HEK293T (cell line): Measurements from ENCODE around the gene IFIT3.

Experiments used
- ARNT ChIP-seq: fragments of 450-650 bp; IDR thresholded peaks from 2 replicates; pipeline ENCODE4 v1.6.1; 2017; ENCODE audit warnings: mild to moderate bottlenecking
- BHLHE40 ChIP-seq: fragments of 450-650 bp; IDR thresholded peaks from 2 replicates; pipeline ENCODE4 v1.6.1; 2016; ENCODE audit warnings: mild to moderate bottlenecking, moderate library complexity, borderline replicate concordance
- CTBP1 ChIP-seq: fragments of 450-650 bp; IDR thresholded peaks from 2 replicates; pipeline ENCODE4 v1.6.1; 2016; ENCODE audit warnings: borderline replicate concordance
- FOXA1 ChIP-seq: fragments of 450-650 bp; IDR thresholded peaks from 2 replicates; pipeline ENCODE4 v1.6.1; 2016; ENCODE audit warnings: mild to moderate bottlenecking
- FOXK2 ChIP-seq: fragments of 450-650 bp; IDR thresholded peaks from 2 replicates; pipeline ENCODE4 v1.6.1; 2016; ENCODE audit warnings: mild to moderate bottlenecking
- FOXM1 ChIP-seq: fragments of 450-650 bp; IDR thresholded peaks from 2 replicates; pipeline ENCODE4 v1.6.1; 2017; ENCODE audit warnings: mild to moderate bottlenecking, borderline replicate concordance
- NFRKB ChIP-seq: fragments of 450-650 bp; IDR thresholded peaks from 2 replicates; pipeline ENCODE4 v1.6.1; 2016; ENCODE audit warnings: mild to moderate bottlenecking, moderate library complexity
- SP1 ChIP-seq: fragments of 450-650 bp; IDR thresholded peaks from 2 replicates; pipeline ENCODE4 v1.6.1; 2017
- TARDBP ChIP-seq: fragments of 450-650 bp; IDR thresholded peaks from 2 replicates; pipeline ENCODE4 v1.6.1; 2016
- ZNF384 ChIP-seq: fragments of 450-650 bp; IDR thresholded peaks from 2 replicates; pipeline ENCODE4 v1.6.1; 2016
- TF ChIP-seq, protein P1 (sequence below): fragments of 450-650 bp; IDR thresholded peaks from 2 replicates; pipeline ENCODE4 v1.6.1; 2016

DNA sequence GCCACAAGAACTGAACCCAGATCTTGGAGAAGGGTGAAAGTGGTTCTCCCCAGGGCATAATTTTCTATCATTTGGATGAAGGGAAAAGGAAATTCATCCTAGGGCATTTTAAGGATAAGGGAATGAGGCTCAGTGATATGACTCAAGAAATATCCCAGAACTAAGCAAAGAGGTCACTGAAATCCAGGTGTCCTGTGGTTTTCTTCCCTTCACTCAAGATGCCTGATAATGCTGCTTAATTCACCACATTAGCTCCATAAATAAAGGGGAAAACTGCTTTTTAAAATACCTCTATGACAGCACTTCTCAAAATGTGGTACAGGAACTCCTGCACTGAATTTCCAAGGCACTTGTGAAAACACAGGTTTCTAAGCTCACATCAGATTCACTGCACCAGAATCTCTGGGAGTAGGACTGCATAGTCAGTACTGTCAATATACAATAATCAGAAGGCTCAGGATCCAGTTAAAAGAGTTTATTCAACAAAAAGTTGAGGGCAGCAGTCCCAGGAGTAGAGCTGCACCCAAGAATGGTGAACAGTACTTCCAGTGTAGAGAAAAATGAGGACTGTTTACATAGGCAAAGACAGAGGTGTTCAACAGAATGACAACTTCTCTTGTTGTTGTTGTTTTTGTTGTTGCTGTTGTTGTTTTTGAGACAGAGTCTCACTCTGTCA lies 2.9 kb downstream of the IFIT3 start:
- TF ChIP-seq SP1 (no peak), NFRKB (no peak), FOXK2 (no peak), ARNT (no peak), TARDBP (no peak), FOXA1 (no peak), ZNF384 (no peak), FOXM1 (no peak), BHLHE40 (no peak), CTBP1 (no peak)
- TF ChIP-seq, protein P1, sequence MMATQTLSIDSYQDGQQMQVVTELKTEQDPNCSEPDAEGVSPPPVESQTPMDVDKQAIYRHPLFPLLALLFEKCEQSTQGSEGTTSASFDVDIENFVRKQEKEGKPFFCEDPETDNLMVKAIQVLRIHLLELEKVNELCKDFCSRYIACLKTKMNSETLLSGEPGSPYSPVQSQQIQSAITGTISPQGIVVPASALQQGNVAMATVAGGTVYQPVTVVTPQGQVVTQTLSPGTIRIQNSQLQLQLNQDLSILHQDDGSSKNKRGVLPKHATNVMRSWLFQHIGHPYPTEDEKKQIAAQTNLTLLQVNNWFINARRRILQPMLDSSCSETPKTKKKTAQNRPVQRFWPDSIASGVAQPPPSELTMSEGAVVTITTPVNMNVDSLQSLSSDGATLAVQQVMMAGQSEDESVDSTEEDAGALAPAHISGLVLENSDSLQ = no peak
